ENCODE measurements around the gene SMG5.

- TF ChIP-seq EZH2 (IDR thresholded peaks at IDR 0.05; ENCODE audit: low read length) (no peak), CTCF (optimal IDR thresholded peaks at IDR 0.05 in 1 of 3, IDR thresholded peaks at IDR 0.05 in 1 of 3, conservative IDR thresholded peaks at IDR 0.05 in 1 of 3; ENCODE audit: extremely low read depth in 1 of 3, insufficient read depth in 2 of 3, low read length in 3 of 3) (no peak)
Measured at GRCh38 chr1:156289857-156290256, 7.2 kb upstream of the SMG5 start.
